Measurements from ENCODE around the gene CCDC194.

- no peak for TF ChIP-seq MYBL2 (CRISPR knock-in tag; IDR thresholded peaks at IDR 0.05)
- no peak for TF ChIP-seq MXD4 (CRISPR knock-in tag; IDR thresholded peaks at IDR 0.05; ENCODE audit: borderline replicate concordance)
- TF ChIP-seq TCF7 (CRISPR knock-in tag; IDR thresholded peaks at IDR 0.05; ENCODE audit: low read depth) = no peak
These were observed 53.1 kb downstream of the CCDC194 start for GRCh38 chr19:17340871-17341357.
